HCT116 (cell line): ENCODE results near the gene AIFM1. TPM values are rescaled to one million over a fixed set of nuclear protein-coding genes. Genes with fewer than 3 reads are reported as not detected.

Experiments
- ATAC-seq: fragments of 200-7000 bp; cut with Tn5 transposase; 2 replicates; pipeline ENCODE4 v1.9.1; 2020; ENCODE audit warnings: mild to moderate bottlenecking, moderate library complexity
- BruUV-seq: library from RNA; stranded (reverse); fragments of 400-500 nt; replicated peaks from 2 replicates; lab custom pipeline; 2021; lab: Mats Ljungman, UMichigan
- CTCF ChIA-PET: fragments of 300-600 bp; sonication (Branson Sonifier 250); formaldehyde crosslinking; loops from one replicate; lab custom pipeline; 2021; ENCODE audit warnings: antibody characterized with exemption; lab: Charles Lee
- POLR2A ChIA-PET: fragments of 300-600, 350-600 bp; sonication (Branson Sonifier 250); formaldehyde crosslinking; loops from one replicate; lab custom pipeline; 2021; ENCODE audit warnings: antibody characterized with exemption; lab: Charles Lee
- RAD21 ChIA-PET, 2 experiments: fragments of 300-600 bp; sonication (Branson Sonifier 250); formaldehyde crosslinking; loops; one replicate each; lab custom pipeline; 2023; ENCODE audit warnings: low total read pairs in 2 of 2; ENCODE audit not compliant: uncharacterized antibody in 2 of 2, unreplicated experiment in 2 of 2, low non-redundant PET in 1 of 2; lab: Charles Lee
- DNase-seq: peaks from one replicate; pipeline ENCODE4 v3.0.0-alpha.2; 2010; ENCODE audit warnings: low read depth, low spot score
- H2AFZ ChIP-seq: fragments of 200-600 bp; shearing (Covaris generic), sonication (generic); 2 replicates; pipeline ENCODE4 v1.6.1; 2017; ENCODE audit warnings: low read depth, mixed run types, mixed read lengths, antibody characterized with exemption, low read length; ENCODE audit not compliant: poor library complexity, severe bottlenecking
- H3K27ac ChIP-seq: 2 replicates; pipeline ENCODE4 v1.5.1; 2012; ENCODE audit warnings: low read depth, low read length
- H3K27me3 ChIP-seq: fragments of 200-600 bp; sonication (generic); 2 replicates; pipeline ENCODE4 v1.6.1; 2016; ENCODE audit warnings: mixed run types, low read length, mixed read lengths; ENCODE audit not compliant: insufficient read depth
- H3K36me3 ChIP-seq, 2 experiments: fragments of 200-500 bp in 1 of 2; fragments of 200-600 bp in 1 of 2; sonication (Bioruptor generic) in 1 of 2; sonication (generic) in 1 of 2; 2 replicates each; pipeline versions ENCODE4 v1.5.1 to v1.6.1; 2014 to 2016; ENCODE audit warnings: low read length in 2 of 2, inconsistent platforms in 1 of 2, mixed read lengths in 1 of 2, mixed run types in 1 of 2; ENCODE audit not compliant: insufficient read depth in 2 of 2, control insufficient read depth in 1 of 2
- H3K4me1 ChIP-seq, 2 experiments: fragments of 200-600 bp in 1 of 2; sonication (generic) in 1 of 2; 2 replicates each; pipeline versions ENCODE4 v1.5.1 to v1.6.1; 2012 to 2017; ENCODE audit warnings: low read length in 2 of 2, inconsistent platforms in 1 of 2, mild to moderate bottlenecking in 1 of 2, mixed read lengths in 1 of 2, mixed run types in 1 of 2, moderate library complexity in 1 of 2; ENCODE audit not compliant: insufficient read depth in 2 of 2, control insufficient read depth in 1 of 2
- H3K4me2 ChIP-seq: fragments of 200-600 bp; sonication (generic); 2 replicates; pipeline ENCODE4 v1.6.1; 2017; ENCODE audit warnings: mixed run types, low read length, mixed read lengths
- H3K4me3 ChIP-seq, 2 experiments: fragments of 200-600 bp in 1 of 2; sonication (generic) in 1 of 2; replicated peaks in 1 of 2; 2 replicates each; pipeline ENCODE4 v1.5.1; 2011 to 2016; ENCODE audit warnings: low read length in 2 of 2, control low read depth in 1 of 2, low read depth in 1 of 2, mild to moderate bottlenecking in 1 of 2, mixed read lengths in 1 of 2, mixed run types in 1 of 2
- H3K79me2 ChIP-seq: fragments of 200-600 bp; sonication (generic); 2 replicates; pipeline ENCODE4 v1.6.1; 2017; ENCODE audit warnings: mild to moderate bottlenecking, mixed run types, low read length, moderate library complexity, mixed read lengths; ENCODE audit not compliant: insufficient read depth
- H3K9ac ChIP-seq: fragments of 200-600 bp; sonication (generic); 2 replicates; pipeline ENCODE4 v1.6.1; 2016; ENCODE audit warnings: low read length, mixed read lengths
- H3K9me2 ChIP-seq: fragments of 200-600 bp; sonication (generic), shearing (Covaris generic); 2 replicates; pipeline ENCODE4 v1.6.1; 2017; ENCODE audit warnings: mixed run types, mild to moderate bottlenecking, moderate library complexity; ENCODE audit not compliant: insufficient read depth
- H3K9me3 ChIP-seq, 2 experiments: fragments of 200-500 bp in 1 of 2; fragments of 200-600 bp in 1 of 2; sonication (Bioruptor generic) in 1 of 2; sonication (generic) in 1 of 2; 2 replicates each; pipeline ENCODE4 v1.6.1; 2014 to 2017; ENCODE audit warnings: low read length in 2 of 2, mixed read lengths in 2 of 2, inconsistent platforms in 1 of 2, low read depth in 1 of 2, mild to moderate bottlenecking in 1 of 2, mixed run types in 1 of 2, moderate library complexity in 1 of 2; ENCODE audit not compliant: control insufficient read depth in 1 of 2, insufficient read depth in 1 of 2
- H4K20me1 ChIP-seq: fragments of 200-600 bp; sonication (generic), shearing (Covaris generic); 2 replicates; pipeline ENCODE4 v1.6.1; 2017; ENCODE audit warnings: mixed run types, mild to moderate bottlenecking, moderate library complexity; ENCODE audit not compliant: insufficient read depth
- CBX3 ChIP-seq: IDR thresholded peaks from 2 replicates; pipeline ENCODE4 v1.6.1; 2012; ENCODE audit warnings: low read depth
- EGR1 ChIP-seq: IDR thresholded peaks from 2 replicates; pipeline ENCODE4 v1.6.1; 2012; ENCODE audit warnings: low read depth
- EZH2 ChIP-seq: fragments of 200-600 bp; sonication (generic); IDR thresholded peaks from 2 replicates; pipeline ENCODE4 v1.6.1; 2017; ENCODE audit warnings: antibody characterized with exemption, mixed run types
- EZH2phosphoT487 ChIP-seq: fragments of 200-600 bp; IDR thresholded peaks from 2 replicates; pipeline ENCODE4 v1.6.1; 2018; ENCODE audit warnings: antibody characterized with exemption, borderline replicate concordance
- POLR2A ChIP-seq: IDR thresholded peaks from 2 replicates; pipeline ENCODE4 v1.7.0; 2011; ENCODE audit warnings: borderline replicate concordance; ENCODE audit not compliant: insufficient read depth, insufficient read length; ENCODE audit errors: extremely low read depth
- POLR2AphosphoS5 ChIP-seq: IDR thresholded peaks from 2 replicates; pipeline ENCODE4 v1.6.1; 2011; ENCODE audit warnings: mild to moderate bottlenecking, low read depth, low read length, moderate library complexity
- RAD21 ChIP-seq: IDR thresholded peaks from 2 replicates; pipeline ENCODE4 v1.6.1; 2012; ENCODE audit warnings: low read depth, mild to moderate bottlenecking
- SIN3A ChIP-seq: IDR thresholded peaks from 2 replicates; pipeline ENCODE4 v1.6.1; 2012; ENCODE audit warnings: low read depth
- YY1 ChIP-seq: IDR thresholded peaks from 2 replicates; pipeline ENCODE4 v1.6.1; 2011; ENCODE audit warnings: low read length, low read depth, moderate library complexity, mild to moderate bottlenecking; ENCODE audit not compliant: insufficient replicate concordance; ENCODE audit errors: extremely low read depth
- ZFX ChIP-seq: fragments of 450-650 bp; IDR thresholded peaks from 2 replicates; pipeline ENCODE4 v1.6.1; 2017
- ZNF274 ChIP-seq: fragments of 200-500 bp; sonication (Bioruptor generic); IDR thresholded peaks from 2 replicates; pipeline ENCODE4 v1.6.1; 2014; ENCODE audit warnings: mild to moderate bottlenecking, low read depth, low read length, inconsistent platforms
- intact Hi-C: fragments of 100-400 bp; cut with micrococcal nuclease; formaldehyde crosslinking; loops from 2 replicates; pipeline ENCODE4 v1.10.0; 2022
- total RNA-seq: library from RNA; stranded (reverse); gene quantifications from one replicate; pipeline ENCODE4 v1.2.1, GENCODE V29; 2021; ENCODE audit not compliant: unreplicated experiment
- TF ChIP-seq, protein P1 (sequence below): IDR thresholded peaks from 2 replicates; pipeline ENCODE4 v1.6.1; 2011; ENCODE audit warnings: mild to moderate bottlenecking, low read length, moderate library complexity; ENCODE audit not compliant: insufficient replicate concordance; ENCODE audit errors: extremely low read depth
- TF ChIP-seq, protein P2 (sequence below): IDR thresholded peaks from 2 replicates; pipeline ENCODE4 v1.6.1; 2012
- TF ChIP-seq, protein P3 (sequence below): IDR thresholded peaks from 2 replicates; pipeline ENCODE4 v1.6.1; 2012; ENCODE audit warnings: low read depth

AIFM1 gene
- total RNA-seq, 1 experiment from 2014 or later: 50.0 TPM

DNA sequence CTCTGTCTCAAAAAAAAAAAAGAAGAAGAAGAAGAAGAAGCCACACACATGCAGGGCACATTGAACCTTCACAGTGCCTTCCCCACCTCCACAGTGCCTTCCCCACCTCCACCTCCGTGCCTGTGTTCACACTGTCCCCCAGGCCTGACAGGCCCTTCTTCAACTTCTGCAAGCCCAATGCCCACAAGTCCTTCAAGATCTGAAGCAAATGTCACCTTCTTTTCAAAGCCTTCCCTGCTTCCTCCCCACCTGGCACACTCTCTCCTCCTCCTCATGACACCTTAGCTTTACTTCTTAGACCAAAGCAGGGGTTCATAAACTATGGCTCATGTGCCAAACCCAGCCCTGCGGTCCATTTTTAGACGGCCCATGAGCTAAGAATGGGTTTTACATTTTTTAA lies 75.3 kb downstream of the AIFM1 start:
- DNase-seq (no peak), ATAC-seq (no peak)
- Histone ChIP-seq H2AFZ (no peak overlapping the region), H3K79me2 (peaks cover 7% of the 10 kb centered on the region), H3K4me2 (no peak overlapping the region), H3K4me1 (peaks cover 0 to 27% of the 10 kb centered on the region in 2 experiments; a peak in 1 of 4 replicates), H3K4me3 (no peak overlapping the region), H3K9me2 (no peaks in the 10 kb centered on the region), H3K27me3 (no peaks in the 10 kb centered on the region), H3K27ac (no peak overlapping the region), H4K20me1 (no peaks in the 10 kb centered on the region), H3K9me3 (no peaks in the 10 kb centered on the region), H3K9ac (no peak overlapping the region), H3K36me3 (no peaks in the 10 kb centered on the region)
- intact Hi-C loops: no loop called here
- RAD21 ChIA-PET: no interaction called here
- no peak for TF ChIP-seq ZFX
- TF ChIP-seq CBX3: no peak
- no TSS peak for BruUV-seq
- CTCF ChIA-PET: no interaction called here
- POLR2A ChIA-PET: no interaction called here

DNA sequence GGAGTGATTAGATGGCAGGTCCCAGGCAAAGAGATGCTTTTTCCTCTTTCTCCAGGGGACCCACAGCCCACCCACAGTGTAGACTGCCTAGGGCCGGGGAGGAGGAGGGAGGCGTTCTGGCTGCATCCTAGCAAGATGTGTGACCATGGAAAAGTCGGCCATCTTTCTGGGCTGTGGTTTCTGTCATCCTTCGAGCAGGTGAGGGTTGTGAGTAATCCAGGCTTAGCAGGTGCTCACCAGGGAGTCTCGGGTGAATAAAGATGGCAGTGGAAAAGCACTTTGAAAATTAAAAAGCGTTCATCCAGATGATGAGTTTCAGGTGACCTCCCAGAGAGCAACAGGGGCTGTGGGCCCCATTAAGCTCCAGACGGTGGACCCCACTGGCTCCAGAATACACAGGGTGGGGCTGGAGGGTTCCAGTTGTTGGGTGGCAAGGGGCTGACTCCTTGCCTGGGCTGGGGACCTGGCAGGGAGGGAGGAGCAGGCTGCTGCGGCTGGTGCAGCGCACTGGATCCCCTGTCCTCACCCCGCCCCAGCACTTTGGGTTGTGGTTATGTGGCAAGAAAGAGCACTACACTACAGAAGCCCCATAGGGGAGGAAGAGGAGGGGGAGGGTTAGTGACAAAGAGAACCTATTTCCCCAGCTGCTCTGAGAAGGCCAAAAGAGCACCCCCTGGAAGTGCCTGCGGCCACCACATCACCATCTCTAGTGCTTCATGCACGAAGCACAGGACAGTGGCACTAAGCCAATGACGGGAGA lies 79.0 kb downstream of the AIFM1 start:
- Histone ChIP-seq H3K79me2 (peaks cover 7% of the 10 kb centered on the region), H3K9ac (no peak overlapping the region), H3K36me3 (no peaks in the 10 kb centered on the region), H4K20me1 (no peaks in the 10 kb centered on the region), H3K9me3 (no peaks in the 10 kb centered on the region), H3K4me1 (peaks cover 0 to 11% of the 10 kb centered on the region in 2 experiments; a peak in 1 of 4 replicates), H3K27ac (no peak overlapping the region), H2AFZ (no peak overlapping the region), H3K27me3 (no peaks in the 10 kb centered on the region), H3K4me3 (no peak overlapping the region), H3K9me2 (no peaks in the 10 kb centered on the region), H3K4me2 (no peak overlapping the region)
- no peak for DNase-seq
- no TSS peak for BruUV-seq
- POLR2A ChIA-PET: no interaction called here
- RAD21 ChIA-PET: no interaction called here
- CTCF ChIA-PET: no interaction called here
- no peak for ATAC-seq
- intact Hi-C loops: no loop called here
- TF ChIP-seq POLR2A (no peak), POLR2AphosphoS5 (no peak), EZH2 (no peak), EZH2phosphoT487 (no peak), ZNF274 (no peak), YY1 (no peak), CBX3 (no peak), SIN3A (no peak), EGR1 (no peak), RAD21 (no peak)
- TF ChIP-seq, protein P1, sequence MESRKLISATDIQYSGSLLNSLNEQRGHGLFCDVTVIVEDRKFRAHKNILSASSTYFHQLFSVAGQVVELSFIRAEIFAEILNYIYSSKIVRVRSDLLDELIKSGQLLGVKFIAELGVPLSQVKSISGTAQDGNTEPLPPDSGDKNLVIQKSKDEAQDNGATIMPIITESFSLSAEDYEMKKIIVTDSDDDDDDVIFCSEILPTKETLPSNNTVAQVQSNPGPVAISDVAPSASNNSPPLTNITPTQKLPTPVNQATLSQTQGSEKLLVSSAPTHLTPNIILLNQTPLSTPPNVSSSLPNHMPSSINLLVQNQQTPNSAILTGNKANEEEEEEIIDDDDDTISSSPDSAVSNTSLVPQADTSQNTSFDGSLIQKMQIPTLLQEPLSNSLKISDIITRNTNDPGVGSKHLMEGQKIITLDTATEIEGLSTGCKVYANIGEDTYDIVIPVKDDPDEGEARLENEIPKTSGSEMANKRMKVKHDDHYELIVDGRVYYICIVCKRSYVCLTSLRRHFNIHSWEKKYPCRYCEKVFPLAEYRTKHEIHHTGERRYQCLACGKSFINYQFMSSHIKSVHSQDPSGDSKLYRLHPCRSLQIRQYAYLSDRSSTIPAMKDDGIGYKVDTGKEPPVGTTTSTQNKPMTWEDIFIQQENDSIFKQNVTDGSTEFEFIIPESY: no peak
- TF ChIP-seq, protein P2, sequence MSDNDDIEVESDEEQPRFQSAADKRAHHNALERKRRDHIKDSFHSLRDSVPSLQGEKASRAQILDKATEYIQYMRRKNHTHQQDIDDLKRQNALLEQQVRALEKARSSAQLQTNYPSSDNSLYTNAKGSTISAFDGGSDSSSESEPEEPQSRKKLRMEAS: no peak
- TF ChIP-seq, protein P3, sequence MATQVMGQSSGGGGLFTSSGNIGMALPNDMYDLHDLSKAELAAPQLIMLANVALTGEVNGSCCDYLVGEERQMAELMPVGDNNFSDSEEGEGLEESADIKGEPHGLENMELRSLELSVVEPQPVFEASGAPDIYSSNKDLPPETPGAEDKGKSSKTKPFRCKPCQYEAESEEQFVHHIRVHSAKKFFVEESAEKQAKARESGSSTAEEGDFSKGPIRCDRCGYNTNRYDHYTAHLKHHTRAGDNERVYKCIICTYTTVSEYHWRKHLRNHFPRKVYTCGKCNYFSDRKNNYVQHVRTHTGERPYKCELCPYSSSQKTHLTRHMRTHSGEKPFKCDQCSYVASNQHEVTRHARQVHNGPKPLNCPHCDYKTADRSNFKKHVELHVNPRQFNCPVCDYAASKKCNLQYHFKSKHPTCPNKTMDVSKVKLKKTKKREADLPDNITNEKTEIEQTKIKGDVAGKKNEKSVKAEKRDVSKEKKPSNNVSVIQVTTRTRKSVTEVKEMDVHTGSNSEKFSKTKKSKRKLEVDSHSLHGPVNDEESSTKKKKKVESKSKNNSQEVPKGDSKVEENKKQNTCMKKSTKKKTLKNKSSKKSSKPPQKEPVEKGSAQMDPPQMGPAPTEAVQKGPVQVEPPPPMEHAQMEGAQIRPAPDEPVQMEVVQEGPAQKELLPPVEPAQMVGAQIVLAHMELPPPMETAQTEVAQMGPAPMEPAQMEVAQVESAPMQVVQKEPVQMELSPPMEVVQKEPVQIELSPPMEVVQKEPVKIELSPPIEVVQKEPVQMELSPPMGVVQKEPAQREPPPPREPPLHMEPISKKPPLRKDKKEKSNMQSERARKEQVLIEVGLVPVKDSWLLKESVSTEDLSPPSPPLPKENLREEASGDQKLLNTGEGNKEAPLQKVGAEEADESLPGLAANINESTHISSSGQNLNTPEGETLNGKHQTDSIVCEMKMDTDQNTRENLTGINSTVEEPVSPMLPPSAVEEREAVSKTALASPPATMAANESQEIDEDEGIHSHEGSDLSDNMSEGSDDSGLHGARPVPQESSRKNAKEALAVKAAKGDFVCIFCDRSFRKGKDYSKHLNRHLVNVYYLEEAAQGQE: no peak
